Left forelimb (tissue), 1 donor: ENCODE measurements around the gene SLTM.
"Not testable (repeated sequence)": the region's sequence is repeated elsewhere in the genome, so short reads cannot be mapped to it uniquely, and the experiment has no call there.

Experiments used
- DNase-seq: peaks from one replicate; pipeline ENCODE4 v3.0.0-alpha.2; 2018; ENCODE audit warnings: low spot score

The SLTM gene

DNA sequence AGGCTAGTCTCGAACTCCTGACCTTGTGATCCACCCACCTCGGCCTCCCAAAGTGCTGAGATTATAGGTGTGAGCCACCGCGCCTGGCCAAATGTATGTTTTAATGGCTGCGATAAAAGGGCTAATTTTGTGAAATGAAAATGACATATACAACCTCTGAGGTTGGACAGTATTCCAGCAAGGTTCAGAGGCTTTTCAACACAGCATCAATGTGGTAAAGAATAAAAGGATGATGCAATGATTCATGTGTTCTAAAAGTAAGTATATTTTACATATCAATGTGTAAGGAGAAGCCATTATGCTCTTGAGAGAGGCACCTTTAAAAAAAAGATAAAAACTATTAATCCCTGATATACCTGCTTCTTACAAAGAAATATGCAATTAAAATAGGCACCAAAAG is 6.7 kb downstream of the SLTM start:
- no peak for DNase-seq

DNA sequence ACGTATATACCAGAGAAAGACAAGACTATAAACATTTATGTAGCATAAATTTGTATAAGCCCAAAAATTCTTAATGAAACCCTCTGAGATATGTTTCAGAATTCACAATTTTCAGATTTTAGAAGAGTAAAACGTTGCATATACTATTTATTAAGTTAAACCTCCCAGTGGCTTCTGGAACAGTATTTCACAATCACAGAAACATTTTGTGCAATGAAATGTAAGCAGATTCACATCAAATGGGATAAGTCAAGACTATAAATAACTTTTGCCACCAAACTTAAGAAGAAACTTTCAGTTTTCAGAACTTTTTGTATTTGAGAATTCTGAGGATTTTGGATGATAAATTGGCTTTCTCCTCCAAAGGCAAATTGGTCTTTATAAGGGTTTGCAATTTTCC is 9.2 kb downstream of the SLTM start:
- DNase-seq = no peak

DNA sequence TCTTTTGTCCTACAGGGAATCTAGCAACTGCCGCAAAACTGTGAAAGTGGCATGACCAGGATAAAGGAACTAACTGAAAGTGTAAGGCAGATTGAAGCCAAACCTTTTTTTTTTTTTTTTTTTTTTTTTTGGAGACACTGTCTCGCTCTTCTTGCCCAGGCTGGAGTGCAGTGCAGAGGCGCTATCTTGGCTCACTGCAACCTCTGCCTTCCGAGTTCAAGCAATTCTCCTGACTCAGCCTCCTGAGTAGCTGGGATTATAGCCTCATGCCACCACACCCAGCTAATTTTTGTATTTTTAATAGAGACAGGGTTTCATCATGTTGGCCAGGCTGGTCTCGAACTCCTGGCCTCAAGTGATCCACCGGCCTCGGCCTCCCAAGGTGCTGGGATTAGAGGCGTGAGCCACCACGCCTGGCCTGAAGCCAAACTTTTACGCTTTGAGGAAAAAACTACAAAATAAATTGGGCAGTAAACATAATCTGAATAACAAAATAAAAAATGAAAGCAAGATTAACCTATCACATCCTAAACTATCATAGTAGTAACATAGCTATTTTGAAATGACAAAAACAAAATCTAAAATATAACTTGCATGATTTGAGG is 9.7 kb downstream of the SLTM start:
- DNase-seq = no peak

DNA sequence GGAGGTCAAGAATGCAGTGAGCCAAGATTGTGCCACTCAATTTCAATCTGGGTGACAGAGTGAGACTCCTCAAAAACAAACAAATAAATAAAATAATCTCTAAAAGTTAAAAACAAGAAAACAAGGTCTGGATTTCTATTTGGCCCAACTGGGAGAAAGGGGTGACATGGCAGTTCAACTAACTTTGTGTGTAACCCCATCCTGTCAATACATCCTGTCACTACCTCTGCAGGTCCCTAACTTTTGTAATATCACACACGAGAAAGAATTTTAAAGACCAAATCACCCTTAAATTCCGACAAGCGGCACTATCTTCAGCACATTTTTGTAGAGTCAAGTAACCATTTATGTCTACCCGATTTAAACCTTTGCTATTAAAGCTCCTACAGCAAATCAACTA is 10.2 kb downstream of the SLTM start:
- DNase-seq = no peak

DNA sequence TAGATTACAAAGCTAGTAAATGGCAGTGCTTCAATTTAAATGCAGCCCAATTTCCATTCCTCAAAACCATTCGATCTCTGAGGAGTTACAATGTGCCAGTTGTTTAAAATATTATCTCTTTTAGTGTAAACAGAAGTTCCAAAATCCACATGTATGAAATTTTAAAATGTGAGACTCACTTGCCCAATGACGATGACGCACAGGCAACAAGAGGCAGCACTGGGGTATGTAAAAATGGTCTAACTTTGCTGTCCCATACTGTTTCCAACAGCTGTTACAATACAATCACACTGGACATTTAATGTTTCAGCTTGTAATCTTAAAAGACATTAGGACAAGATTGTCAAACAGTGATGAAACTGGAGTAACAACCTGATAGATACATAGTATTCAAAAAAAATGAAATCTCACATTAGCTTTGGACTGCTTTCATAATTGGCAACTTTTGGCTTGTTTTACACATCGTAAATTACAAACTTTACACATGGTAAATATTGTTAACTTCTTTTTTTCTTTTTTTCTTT is 12.2 kb downstream of the SLTM start:
- DNase-seq = no peak

DNA sequence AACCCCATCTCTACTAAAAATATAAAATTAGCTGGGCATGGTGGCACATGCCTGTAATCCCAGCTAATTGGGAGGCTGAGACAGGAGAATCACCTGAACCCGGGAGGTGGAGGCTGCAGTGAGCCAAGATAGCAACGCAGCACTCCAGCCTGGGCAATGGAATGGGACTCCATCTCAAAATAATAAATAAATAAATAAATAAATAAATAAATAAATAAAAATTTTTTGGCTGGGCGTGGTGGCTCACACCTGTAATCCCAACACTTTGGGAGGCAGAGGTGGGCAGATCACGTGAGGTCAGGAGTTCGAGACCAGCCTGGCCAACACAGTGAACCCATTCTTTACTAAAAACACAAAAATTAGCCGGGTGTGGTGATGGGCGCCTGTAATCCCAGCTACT is 13.0 kb downstream of the SLTM start:
- DNase-seq = not testable (repeated sequence)

DNA sequence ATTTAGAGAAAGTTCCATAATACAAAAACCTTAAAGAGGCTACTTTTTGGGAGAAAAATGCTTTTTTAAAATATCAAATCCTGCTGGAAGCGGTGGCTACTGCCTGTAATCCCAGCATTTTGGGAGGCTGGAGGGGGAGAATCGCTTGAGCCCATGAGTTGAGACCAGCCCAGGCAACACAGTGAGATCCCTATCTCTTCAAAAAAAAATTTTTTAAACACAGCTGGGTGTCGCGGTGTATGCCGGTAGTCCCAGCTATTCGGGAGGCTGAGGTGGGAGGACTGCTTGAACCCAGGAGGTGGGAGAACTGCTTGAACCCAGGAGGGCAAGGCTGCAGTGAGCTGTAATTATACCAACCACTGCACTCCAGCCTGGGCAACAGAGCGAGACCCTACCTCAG is 14.2 kb downstream of the SLTM start:
- DNase-seq = no peak

DNA sequence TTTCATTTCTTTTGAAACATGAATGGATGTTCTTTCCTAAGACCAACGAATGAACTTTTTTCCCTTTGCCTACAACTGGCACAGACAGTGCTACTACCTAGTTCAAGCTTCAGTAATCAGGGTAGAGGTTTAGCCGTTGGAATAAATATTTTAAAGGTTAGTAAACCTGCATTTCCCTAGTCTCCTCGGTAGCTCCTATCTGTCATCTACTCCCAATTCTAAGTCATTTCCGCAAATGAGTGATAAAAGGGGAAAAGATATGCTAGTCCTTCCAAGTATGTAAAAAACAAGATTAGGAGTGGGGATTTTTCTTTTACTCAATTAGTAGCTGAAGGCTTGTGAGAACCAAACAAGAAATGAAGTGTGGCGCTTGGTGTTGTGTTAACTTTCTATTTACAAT is 15.2 kb downstream of the SLTM start:
- no peak for DNase-seq

DNA sequence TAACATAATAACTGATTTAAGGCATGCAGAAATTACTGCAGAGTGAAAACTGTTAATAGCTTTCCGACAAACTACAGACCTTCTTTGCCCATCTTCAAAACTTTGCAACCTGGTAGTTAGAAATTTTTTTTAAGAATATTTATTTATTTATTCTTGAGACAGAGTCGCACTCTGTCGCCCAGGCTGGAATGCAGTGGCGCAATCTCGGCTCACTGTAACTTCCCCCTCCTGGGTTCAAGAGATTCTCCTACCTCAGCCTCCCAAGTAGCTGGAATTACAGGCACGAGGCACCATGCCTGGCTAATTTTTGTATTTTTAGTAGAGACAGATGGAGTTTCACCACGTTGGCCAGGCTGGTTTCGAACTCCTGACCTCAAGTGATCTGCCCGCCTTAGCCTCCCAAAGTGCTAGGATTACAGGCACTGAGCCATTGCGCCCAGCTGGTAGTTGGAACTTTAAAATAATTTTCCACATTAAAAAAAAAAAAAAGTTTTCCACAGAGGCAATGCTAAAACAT is 15.8 kb downstream of the SLTM start:
- DNase-seq = not testable (repeated sequence)

DNA sequence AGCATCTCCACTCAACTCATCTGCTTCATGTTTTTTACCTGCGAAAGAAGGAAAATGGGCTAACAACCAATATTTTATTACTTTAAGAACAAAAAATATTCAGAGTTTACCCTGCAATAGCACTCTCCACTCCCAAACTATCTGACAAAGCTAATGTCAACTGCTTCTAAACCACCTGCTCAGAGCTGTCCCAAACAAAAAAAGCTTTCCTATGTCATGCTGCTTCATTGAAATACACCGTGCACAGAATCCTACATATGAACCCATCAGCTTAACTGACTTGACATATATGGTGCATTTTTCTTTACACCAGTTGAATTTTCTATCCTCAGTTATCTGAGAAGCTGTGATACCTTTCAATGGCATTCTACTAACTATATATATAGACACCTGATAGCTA is 16.5 kb downstream of the SLTM start:
- DNase-seq = no peak

DNA sequence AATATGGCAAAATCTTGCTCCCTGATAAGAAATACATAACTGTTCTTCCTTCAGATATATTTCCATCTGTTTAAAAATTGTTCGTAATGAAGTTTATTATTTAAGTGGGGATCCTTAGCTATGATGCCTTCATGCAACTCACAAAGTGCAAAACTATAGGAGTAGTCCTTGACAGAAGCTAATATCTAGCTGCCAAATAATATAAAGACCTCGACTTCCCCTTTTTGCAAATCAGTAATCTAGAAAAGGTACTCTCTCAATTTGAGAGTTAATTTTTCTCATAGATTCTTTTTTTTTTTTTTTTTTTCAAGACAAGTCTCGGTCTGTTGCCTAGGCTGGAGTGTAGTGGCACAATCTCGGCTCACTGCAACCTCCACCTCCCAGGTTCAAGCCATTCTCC is 23.0 kb downstream of the SLTM start:
- DNase-seq = no peak

DNA sequence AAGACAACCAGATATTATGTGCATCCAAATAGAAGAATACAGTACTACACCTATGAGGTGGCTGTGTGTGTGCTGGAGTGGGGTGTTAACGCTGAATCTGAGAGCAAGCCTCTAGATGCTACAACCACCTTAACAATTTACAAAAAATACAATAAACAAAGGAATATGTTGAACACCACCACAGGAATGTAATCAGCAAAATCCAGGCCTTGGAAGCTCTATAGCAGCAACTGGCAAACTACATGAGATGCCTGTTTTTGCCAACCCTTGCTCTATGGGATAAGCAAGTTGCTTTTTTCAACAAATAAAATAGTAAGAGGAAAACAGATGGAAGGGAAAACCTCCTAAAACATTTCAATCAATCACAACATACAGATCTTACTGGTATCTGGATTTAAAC is 23.9 kb downstream of the SLTM start:
- no peak for DNase-seq

DNA sequence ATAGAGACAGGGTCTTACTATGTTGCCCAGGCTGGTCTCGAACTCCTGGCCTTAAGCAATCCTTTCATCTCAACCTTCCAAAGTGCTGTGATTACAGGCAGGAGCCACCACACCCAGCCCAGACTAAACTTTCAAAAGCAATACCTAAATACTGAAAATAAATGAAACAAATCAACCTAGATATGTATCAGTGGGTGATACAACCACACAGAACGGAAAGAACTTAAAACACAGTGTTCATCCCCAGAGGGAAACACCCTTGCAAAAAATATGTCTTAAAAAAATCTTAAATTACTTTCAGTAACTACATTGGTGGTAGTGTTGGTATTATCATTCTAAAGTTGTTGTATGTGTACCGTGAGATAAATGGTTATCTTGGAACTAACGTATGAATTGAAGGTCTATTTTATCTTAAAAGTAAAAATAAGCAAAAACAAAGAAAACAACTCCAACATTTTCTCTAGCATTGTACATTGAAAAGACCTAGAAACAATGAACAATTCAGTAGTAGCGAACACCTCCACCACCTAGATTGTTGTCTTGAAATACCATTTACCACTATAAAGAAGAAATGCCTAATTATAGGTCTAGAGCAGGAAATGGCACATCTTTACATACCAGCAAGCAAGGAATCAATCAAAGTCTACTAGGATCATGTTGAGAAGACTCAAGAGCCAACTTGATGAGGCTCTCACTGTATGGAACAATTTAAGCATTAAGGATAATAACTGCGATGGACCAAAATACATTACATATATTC is 24.7 kb downstream of the SLTM start:
- DNase-seq = no peak

DNA sequence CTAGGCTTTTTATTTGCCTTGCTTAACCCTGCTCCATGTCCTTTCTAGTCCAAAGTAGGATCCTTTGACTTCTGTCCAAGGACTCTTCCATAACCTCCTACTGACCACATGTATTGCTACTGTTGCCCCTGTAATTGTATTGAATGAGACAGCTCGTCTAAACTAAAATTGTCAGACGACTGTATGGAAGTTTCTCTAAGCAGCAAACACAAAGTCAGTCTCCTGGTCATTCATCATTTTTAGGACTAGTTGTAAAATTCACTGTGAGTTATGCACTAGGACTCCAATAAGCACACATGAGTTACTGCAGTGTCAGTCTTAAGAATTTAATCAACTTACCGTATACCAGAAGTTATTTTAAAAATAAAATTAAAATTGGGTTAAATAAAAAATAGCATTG is 32.8 kb downstream of the SLTM start:
- no peak for DNase-seq

DNA sequence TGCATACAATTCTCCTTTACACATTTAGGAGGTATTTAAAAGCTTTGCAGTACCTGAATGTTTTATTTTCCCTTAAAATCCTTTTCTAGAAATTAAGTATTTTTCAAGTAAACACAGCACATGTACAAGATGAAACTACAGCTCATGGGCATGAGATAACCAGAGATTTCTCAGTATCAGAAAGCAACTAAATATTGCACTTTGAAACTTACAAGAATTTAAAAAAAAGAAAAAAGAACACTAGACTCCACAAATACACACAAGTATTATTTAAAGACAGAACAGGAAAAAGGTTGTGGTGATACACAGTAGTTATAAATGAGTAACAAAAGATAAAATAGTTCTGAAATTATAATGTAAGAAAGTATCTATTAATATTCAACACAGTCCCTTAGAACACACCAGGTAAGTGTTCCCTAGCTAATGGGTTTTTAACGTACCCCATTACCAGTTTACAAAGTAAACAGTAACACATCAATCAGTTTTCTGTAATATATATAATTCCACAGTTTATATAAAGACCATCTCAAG is 35.3 kb downstream of the SLTM start:
- DNase-seq = no peak

DNA sequence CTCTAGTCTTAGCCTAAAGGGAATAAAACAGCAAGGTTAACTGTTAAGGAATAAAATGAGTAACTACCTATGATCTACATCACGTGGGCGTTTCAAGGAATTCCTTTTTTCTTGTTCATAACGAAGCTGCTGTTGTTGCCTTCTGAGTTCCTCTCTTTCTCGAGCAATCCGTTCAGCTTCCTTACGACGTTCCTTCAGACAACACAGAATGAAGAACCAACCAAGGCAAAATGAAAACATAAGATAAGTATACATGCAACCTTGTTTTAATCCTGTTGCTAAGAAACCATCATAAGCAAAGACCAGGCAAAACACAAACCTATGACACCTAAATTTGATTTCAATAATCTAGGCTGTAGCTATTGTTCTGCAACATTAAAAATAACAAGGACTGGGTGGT is 44.1 kb downstream of the SLTM start:
- DNase-seq = no peak

DNA sequence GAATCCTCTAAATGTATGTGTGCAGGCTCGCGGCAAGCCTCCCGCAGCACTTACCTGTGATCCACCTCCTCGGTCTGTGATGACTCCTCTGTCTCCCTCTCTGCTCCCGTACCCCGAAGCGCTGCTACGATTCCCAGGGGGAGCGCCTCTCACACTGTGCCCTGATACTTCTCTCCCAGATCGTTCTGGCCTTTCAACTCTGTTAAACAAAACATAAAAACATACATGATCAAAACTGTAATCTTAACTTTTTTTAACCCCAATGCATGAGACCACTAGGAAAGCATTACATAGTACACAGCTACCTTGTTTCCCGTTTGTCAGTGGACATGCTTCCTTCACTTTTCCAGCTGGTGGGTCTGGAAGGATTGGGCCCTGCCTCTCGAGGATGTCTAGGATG is 46.6 kb downstream of the SLTM start:
- DNase-seq = no peak

DNA sequence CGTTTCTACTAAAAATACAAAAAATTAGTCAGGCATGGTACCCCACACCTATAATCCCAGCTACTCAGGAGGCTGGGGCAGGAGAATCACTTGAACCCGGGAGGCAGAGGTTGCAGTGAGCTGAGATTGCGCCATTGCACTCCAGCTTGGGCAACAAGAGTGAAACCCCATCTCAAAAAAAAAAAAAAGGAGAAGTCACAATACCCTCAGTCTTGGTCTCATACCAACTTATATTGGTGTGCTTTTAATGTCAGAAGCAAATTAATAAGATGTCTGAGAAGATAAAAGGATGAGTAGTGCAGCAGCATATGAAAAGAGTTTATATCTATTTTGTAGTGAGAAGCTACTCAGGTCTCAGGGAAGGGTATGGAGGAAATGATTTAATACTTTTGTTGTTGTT is 49.6 kb downstream of the SLTM start:
- not testable (repeated sequence) for DNase-seq

DNA sequence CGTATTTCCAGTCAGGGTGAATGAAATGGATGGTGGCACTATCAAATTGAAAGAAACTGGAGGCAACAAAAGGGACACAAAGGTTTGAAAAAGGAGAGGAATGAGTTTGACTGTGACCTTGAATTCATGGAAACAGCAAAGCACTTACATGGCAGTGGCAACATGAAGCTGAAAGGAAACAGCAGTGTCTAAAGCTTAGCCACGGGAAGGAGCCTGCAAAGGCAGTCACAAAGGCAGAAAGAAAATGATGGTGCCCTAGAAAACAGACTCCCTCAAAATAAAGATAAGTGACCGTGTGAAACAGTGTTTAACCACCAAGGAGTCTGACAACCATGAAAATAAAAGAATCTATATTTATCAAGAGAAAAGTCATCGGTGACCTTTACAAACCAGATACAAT is 51.2 kb downstream of the SLTM start:
- no peak for DNase-seq

DNA sequence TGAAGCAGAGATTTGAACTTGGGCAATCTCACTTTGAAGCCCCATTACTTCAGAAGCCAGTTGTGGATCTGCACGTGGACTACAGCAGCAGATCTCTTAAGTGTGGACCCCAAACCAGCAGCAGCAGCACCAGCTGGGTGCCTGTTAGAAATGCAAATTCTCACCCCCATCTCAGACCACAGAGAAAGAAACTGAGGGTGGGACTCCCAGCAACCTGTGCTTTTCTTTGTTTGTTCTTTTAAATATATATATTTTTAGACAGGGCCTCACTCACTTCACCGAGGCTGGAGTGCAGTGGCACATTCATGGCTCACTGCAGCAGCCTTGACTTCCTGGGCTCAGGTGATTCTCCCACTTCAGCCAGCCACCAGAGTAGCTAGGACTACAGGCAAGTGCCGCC is 53.2 kb downstream of the SLTM start:
- no peak for DNase-seq

DNA sequence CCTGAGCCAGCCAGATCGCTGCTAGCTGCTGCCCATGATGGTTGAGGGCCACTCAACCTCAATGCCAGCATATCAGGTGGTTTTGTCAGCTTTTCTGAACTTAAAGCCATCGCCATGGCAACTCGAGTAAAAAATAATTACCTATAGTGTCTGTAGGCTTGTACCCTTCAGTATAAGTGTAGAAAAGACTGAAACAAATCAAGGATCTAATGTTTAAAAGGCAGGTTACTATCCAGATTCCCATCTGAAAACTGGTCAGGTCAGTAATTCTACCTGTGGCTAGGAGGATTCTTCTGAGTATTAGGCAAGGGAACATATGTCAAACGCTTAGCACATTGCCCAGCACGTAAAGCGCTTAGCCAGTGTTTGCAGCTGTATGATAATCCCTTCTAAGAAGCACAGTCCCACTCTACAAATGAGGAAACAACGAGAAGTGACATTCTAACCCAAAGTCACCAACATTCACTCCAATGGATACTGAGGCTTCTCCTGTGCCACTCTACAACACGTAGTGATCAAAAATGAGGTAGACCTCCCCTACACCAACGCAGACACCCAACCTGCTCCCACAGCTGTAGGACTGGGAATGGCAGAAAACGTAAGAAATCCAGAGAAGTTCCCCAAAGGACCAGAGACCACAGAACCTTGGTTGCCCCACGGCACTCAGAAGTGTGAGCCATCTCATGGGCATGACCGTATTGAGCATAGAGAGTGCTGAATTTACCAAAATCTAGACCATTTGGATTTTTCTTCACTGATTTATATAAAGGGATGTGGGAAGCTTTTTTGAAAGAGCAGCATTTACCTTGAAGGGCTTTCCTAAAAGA is 55.3 kb downstream of the SLTM start:
- no peak for DNase-seq

DNA sequence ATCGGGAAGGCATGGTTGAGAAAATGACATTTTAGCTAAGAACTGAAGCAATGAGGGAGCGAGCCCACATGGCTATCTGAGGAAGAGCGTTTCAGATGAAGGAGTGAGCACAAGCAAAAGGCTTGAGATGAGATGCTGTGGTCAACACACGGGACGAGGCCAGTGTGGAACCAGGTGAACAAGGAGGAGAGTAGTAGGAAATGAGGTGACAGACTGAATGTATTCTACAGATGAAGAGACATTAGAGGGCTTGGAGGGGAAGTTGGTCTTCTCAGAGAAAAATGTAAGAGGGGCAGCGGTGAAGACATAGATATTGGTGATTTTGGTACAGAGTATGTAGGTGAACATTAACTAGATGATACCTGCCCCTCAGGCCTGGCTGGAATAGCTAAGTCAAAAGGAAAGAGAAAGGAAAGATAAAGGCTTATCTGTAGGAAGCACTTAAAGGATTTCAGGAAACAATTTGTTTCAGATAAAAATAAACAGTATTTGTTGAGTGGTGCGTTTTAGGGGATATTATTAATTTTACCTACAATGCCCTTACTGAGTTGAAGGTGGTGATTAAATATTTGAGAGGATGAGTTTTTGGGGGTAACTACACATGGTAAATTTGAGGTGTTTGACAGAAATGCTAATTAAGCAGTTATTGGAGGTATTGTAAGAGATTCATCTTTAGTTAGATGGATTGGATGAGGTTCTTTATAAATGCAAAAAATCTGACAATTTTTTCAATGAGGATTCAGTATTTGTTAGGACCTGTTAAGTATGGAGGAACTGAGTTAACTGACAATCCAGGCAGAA is 57.0 kb downstream of the SLTM start:
- DNase-seq = no peak
